Stimulated activated CD8-positive, alpha-beta memory T cell treated with anti-CD3 and anti-CD28 coated beads, Interleukin-2, amount 100 ng/mL, for 48 hours (primary cell): ENCODE measurements around the gene KLHL15.
"Not testable (repeated sequence)": the region's sequence is repeated elsewhere in the genome, so short reads cannot be mapped to it uniquely, and the experiment has no call there.

Source experiments
- DNase-seq, 2 donors: peaks; one replicate each; pipeline ENCODE4 v3.0.0-alpha.2; 2020; ENCODE audit warnings: low read depth in 2 of 2

Gene KLHL15

GRCh38 chrX:24027086-24027485 is at the start of gene KLHL15:
TSS of gene KLHL15 (minus strand) at chrX:24027186. CDS start at chrX:24006693, 20,493 bp downstream.
- no peak for DNase-seq

- DNase-seq = no peak
Observed at GRCh38 chrX:24069877-24070276, 42.9 kb upstream of the KLHL15 start.

- no peak for DNase-seq
Observed at GRCh38 chrX:24063488-24063887, 36.5 kb upstream of the KLHL15 start.

GRCh38 chrX:24055043-24055356 is 28.0 kb upstream of the KLHL15 start:
- DNase-seq = no peak

GRCh38 chrX:24054182-24055042 is 27.4 kb upstream of the KLHL15 start, which contains the start of gene EIF2S3:
TSS of gene EIF2S3 (plus strand) at chrX:24054956. CDS start at chrX:24054969, 13 bp downstream.
- peak; percentile 65 to 78 for DNase-seq

- not testable (repeated sequence) for DNase-seq
Observed at GRCh38 chrX:24050522-24051318, 23.7 kb upstream of the KLHL15 start.

- DNase-seq = not testable (repeated sequence)
Observed at GRCh38 chrX:24049643-24050042, 22.7 kb upstream of the KLHL15 start.

- not testable (repeated sequence) for DNase-seq
Observed at GRCh38 chrX:24046060-24046459, 19.1 kb upstream of the KLHL15 start.

GRCh38 chrX:24037729-24038128 is 10.7 kb upstream of the KLHL15 start:
- DNase-seq = no peak

- no peak for DNase-seq
Observed at GRCh38 chrX:24034485-24034884, 7.5 kb upstream of the KLHL15 start.

- no peak for DNase-seq
Observed at GRCh38 chrX:24030597-24030996, 3.6 kb upstream of the KLHL15 start.

- no peak for DNase-seq
Observed at GRCh38 chrX:24027985-24028384, 999 bp upstream of the KLHL15 start.

- DNase-seq = no peak
Observed at GRCh38 chrX:24026432-24026831, 554 bp downstream of the KLHL15 start.

GRCh38 chrX:24025741-24026403 is 1.1 kb downstream of the KLHL15 start:
- no peak for DNase-seq

GRCh38 chrX:24024819-24025740 is 1.9 kb downstream of the KLHL15 start:
- peak; percentile 75 to 78 for DNase-seq

- DNase-seq = no peak
Observed at GRCh38 chrX:24023972-24024669, 2.9 kb downstream of the KLHL15 start.

- no peak for DNase-seq
Observed at GRCh38 chrX:24023544-24023943, 3.4 kb downstream of the KLHL15 start.

- no peak for DNase-seq
Observed at GRCh38 chrX:24020306-24020876, 6.6 kb downstream of the KLHL15 start.

GRCh38 chrX:24019448-24019847 is 7.5 kb downstream of the KLHL15 start:
- no peak for DNase-seq

GRCh38 chrX:24018809-24019208 is 8.2 kb downstream of the KLHL15 start:
- DNase-seq = no peak
